HG02870 (cell line): ENCODE measurements around the gene B4GALT4.

Source experiments
- ATAC-seq: cut with Tn5 transposase; IDR thresholded peaks from one replicate; pipeline ENCODE4 v1.9.1; 2021; ENCODE audit warnings: mild to moderate bottlenecking, moderate library complexity; ENCODE audit not compliant: unreplicated experiment

Gene B4GALT4

GRCh38 chr3:119238363-119238762 is 2.3 kb downstream of the B4GALT4 start:
- no peak for ATAC-seq

DNA sequence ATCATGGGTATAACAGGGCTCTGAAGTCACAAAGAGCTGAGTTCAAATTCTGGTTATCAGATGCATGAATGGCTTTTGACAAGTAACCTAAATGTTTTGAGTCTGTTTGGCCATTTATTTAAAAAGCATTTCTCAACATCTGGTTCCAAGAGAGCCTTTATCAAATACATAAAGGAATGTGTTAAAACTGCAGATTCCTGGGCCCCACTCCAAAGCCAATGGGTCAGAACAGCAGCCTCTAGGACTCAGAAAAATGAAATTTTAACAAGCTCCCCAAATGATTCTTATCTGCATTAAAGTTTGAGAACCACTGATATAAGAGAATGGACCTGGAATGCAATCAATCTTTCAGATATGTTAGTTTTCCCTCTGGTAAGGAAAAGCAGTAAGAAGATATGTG is 3.4 kb downstream of the B4GALT4 start:
- no peak for ATAC-seq

DNA sequence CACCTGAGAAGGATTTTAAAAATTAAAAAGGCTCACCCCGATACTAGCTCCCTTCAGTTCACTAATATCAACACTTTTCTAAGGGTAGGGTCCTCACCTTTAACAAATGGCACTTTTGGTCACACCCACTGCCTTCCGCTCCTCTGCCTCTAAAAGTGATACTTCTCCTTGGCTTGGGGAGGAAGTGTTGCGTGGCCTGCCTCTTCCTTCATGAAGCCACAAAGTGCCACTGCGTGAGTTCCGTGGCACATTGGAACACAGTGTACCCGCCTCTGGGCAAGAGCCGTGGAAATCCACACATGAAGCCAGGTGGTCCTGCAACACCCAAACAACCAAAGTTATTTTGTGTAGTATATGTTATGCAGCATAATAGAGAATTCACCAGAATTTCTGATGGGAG is 3.9 kb downstream of the B4GALT4 start:
- ATAC-seq, result no peak

DNA sequence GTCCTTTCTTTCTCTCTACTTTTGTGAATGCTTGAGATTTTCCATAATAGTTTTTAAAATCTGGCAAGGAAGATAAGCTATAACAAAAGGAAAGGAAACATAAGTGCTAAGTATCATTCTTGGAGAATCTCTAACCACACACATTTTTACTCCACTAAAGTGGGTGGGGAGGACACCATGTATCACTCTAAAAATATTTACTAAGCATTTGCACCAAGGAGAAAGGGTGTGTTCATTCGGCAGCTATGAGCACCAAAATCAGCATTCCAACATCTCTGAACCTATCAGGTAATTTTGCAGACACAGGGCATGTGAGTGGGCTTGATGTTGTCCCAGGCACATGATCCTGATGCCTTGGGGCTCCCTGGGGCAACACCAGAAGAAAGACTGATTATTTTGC is 5.5 kb downstream of the B4GALT4 start:
- no peak for ATAC-seq

GRCh38 chr3:119234610-119235009 is 6.1 kb downstream of the B4GALT4 start:
- no peak for ATAC-seq

- ATAC-seq, result no peak
Observed at GRCh38 chr3:119230745-119231144, 9.9 kb downstream of the B4GALT4 start.

DNA sequence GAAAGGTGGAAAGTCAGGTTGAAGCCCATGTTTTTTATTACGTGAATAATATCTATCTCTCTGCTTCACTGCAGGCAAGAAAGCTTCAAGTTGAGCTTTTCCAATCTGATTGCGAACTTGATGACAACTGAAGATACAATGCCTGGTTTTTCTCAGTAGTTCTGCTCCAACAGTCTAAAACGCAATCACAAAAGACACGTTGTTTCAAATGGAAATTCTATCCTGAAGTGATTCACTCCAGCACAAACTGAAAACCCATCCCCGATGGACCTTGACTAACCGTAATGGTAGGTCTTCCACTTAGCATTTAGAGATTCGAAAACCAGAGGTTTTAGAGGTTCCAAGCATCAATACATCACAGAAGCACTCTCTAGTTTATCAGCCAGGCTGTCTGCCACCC is 10.6 kb downstream of the B4GALT4 start:
- ATAC-seq, result no peak

- no peak for ATAC-seq
Observed at GRCh38 chr3:119229190-119229589, 11.5 kb downstream of the B4GALT4 start.

DNA sequence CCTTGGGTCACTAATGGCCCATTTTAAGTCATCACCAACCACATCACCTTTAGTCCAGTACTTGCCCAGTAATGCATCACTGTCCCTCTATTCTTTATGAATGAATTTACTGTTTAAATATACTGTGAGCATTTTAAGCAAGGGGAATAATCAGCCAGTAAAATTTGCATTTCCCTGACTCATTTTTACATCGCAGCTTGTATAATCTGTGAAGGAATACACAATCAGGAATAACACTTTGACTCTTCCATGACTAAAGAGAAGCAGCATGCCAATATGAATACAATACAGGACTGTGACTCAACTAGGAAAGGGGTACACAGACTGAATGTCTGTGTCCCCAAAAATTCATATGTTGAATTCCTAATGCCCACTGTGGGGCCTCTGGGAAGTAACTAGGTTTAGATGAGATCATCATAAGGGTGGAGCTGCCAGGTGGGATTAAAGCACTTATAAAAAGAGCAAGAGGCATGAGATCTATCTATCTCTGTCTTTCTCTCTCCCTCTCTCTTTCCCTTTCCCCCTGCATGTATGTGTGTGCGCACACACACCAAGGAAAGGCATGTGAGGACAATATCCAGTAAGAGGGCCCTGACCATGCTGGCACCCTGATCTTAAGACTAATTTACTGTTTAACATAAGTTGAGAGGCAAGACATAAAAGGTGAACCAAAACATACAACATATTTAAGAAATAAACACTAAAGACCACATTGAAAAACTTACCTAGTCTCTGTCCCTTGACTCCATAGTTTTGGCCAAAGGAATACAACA is 12.1 kb downstream of the B4GALT4 start:
- no peak for ATAC-seq

- ATAC-seq, result no peak
Observed at GRCh38 chr3:119227070-119227850, 13.4 kb downstream of the B4GALT4 start.

DNA sequence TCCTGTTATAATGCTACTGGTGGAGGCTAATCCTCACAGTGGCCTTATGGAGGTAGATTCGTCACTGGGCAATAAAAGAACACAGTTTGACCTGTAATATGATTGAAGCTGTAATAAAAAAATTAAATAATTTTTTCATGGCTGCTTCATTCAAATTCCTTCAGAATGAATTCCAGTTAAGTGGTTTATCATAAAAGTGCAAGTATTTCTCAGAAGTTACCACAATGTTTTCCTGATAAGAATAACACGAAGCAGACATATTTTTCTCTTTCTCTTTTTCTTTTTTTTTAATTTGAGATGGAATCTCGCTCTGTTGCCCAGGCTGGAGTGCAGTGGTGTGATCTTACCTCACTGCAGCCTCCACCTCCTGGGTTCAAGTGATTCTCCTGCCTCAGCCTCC is 15.6 kb downstream of the B4GALT4 start:
- no peak for ATAC-seq

DNA sequence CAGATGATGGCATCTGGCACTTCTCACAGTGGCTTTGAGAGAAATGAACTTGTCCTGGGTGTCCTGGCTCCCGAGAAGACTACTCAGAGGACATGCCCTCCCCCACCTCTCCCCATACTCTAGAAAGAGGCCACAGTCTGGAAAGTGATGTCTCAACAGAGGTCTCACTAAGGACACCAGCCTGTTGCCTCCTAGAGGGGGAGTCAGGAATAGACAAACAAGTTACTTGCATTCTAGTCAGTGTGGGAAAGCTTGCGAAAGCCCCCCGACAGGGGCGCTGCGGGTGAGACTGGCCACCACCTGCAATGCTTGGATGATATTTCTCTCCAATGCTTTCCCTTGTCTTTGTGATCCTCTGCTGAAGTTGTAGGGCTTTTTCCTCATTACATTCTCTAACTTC is 17.2 kb downstream of the B4GALT4 start:
- ATAC-seq, result no peak

- ATAC-seq, result no peak
Observed at GRCh38 chr3:119222391-119222790, 18.3 kb downstream of the B4GALT4 start.

GRCh38 chr3:119221779-119222320 is 18.8 kb downstream of the B4GALT4 start:
- ATAC-seq, result no peak

DNA sequence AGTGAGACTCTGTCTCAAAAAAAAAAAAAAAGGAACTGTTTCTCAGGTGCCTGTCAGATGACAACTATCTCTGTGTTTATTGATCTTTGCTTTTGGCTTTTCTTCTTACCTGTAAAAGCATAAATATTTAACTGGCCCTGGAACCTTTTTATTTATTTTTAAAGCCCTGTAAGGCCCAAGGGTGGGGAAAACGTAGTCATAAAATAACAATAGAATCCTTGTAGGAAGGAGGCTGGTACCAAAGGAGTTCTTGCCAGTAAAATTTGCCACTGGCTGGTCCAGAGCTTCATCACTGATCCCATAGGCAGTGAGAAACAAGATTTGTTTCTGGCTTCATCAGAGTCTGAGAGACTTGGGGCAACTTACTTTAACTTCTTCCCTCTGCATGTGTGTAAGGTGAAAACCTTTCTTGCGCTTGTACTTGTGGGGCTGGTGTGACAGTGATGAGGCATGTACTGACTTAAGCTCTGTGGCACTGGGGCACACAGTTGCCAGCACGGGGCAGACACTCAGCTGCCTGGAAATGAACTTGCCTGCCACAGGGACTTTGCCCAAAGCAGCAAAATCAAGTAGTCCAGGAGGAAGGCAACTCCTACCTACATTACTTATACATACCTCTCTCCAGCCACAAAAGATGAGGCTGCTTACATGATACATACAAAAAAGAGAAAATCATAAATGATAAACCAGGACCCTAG is 19.6 kb downstream of the B4GALT4 start:
- ATAC-seq, result no peak

GRCh38 chr3:119220198-119220597 is 20.5 kb downstream of the B4GALT4 start:
- no peak for ATAC-seq

- peak; percentile 95 for ATAC-seq
Observed at GRCh38 chr3:119219069-119219468, 21.6 kb downstream of the B4GALT4 start.

GRCh38 chr3:119211803-119212202 is 28.9 kb downstream of the B4GALT4 start:
- ATAC-seq, result no peak

GRCh38 chr3:119211193-119211592 is 29.5 kb downstream of the B4GALT4 start:
- no peak for ATAC-seq

- ATAC-seq, result peak; percentile 32
Observed at GRCh38 chr3:119207512-119207875, 33.2 kb downstream of the B4GALT4 start.
